GM12878 (cell line): ENCODE data around the gene CHST15. TPM values are rescaled to one million over a fixed set of nuclear protein-coding genes. Genes with fewer than 3 reads are reported as not detected.

Experiments used
- ATAC-seq: fragments of 200-7000 bp; cut with Tn5 transposase; 3 replicates; pipeline ENCODE4 v1.9.1; 2020; ENCODE audit warnings: mild to moderate bottlenecking, moderate library complexity
- BruUV-seq: library from RNA; stranded (reverse); fragments of 400-500 nt; replicated peaks from 2 replicates; lab custom pipeline; 2021; lab: Mats Ljungman, UMichigan
- CTCF ChIA-PET: fragments of 300-600 bp; sonication (Branson Sonifier 250); formaldehyde crosslinking; extraction: SDS; loops from one replicate; lab custom pipeline; 2021; ENCODE audit warnings: inconsistent platforms; lab: Yijun Ruan, JAX
- POLR2A ChIA-PET: fragments of 350-600 bp; formaldehyde crosslinking; extraction: SDS; loops from one replicate; lab custom pipeline; 2021; ENCODE audit warnings: inconsistent platforms; lab: Charles Lee
- RAD21 ChIA-PET: fragments of 300-600 bp; sonication (Branson Sonifier 250); formaldehyde crosslinking; loops from one replicate; lab custom pipeline; 2023; ENCODE audit warnings: antibody characterized with exemption; ENCODE audit not compliant: unreplicated experiment; lab: Charles Lee
- SMC1A ChIA-PET: fragments of 300-600 bp; sonication (Branson Sonifier 250); formaldehyde crosslinking; loops from one replicate; lab custom pipeline; 2023; ENCODE audit not compliant: unreplicated experiment, uncharacterized antibody; lab: Charles Lee
- DNase-seq: peaks from one replicate; pipeline ENCODE4 v3.0.0-alpha.2; 2011; ENCODE audit warnings: low read depth, low spot score
- FAIRE-seq: peaks from 3 replicates; lab custom pipeline; 2011; peaks lifted over from hg19 to GRCh38; lab: Jason Lieb, UNC
- H2AFZ ChIP-seq: 2 replicates; pipeline ENCODE4 v1.6.0; 2011; ENCODE audit warnings: low read depth, low read length, control low read depth; ENCODE audit not compliant: control insufficient read depth
- H3K27ac ChIP-seq: 2 replicates; pipeline ENCODE4 v1.5.1; 2011; ENCODE audit warnings: control low read depth; ENCODE audit not compliant: control insufficient read depth, insufficient read depth
- H3K27me3 ChIP-seq, 2 experiments: replicated peaks in 1 of 2; 2 replicates each; pipeline versions ENCODE4 v1.6.0 to v1.6.1; 2011; ENCODE audit warnings: low read length in 1 of 2; ENCODE audit not compliant: control insufficient read depth in 2 of 2, insufficient read depth in 2 of 2
- H3K36me3 ChIP-seq, 2 experiments: 2 replicates each; pipeline ENCODE4 v1.5.1; 2011; ENCODE audit warnings: low read length in 1 of 2; ENCODE audit not compliant: control insufficient read depth in 2 of 2, insufficient read depth in 2 of 2
- H3K4me1 ChIP-seq: 2 replicates; pipeline ENCODE4 v1.6.1; 2011; ENCODE audit warnings: mild to moderate bottlenecking, low read length, moderate library complexity, mixed read lengths; ENCODE audit not compliant: control insufficient read depth, insufficient read depth
- H3K4me2 ChIP-seq: 2 replicates; pipeline ENCODE4 v1.6.0; 2011; ENCODE audit warnings: control low read depth; ENCODE audit not compliant: control insufficient read depth, insufficient read depth
- H3K4me3 ChIP-seq: fragments of 200-600 bp; sonication (generic); 2 replicates; pipeline ENCODE4 v1.5.1; 2016
- H3K79me2 ChIP-seq: 2 replicates; pipeline ENCODE4 v1.6.0; 2011; ENCODE audit warnings: low read length; ENCODE audit not compliant: control insufficient read depth, insufficient read depth
- H3K9ac ChIP-seq: 2 replicates; pipeline ENCODE4 v1.8.0; 2011; ENCODE audit warnings: low read length, control low read depth, mixed read lengths; ENCODE audit not compliant: control insufficient read depth, insufficient read depth
- H3K9me3 ChIP-seq: replicated peaks from 3 replicates; pipeline ENCODE4 v1.5.1; 2011; ENCODE audit warnings: mild to moderate bottlenecking, low read length; ENCODE audit not compliant: control insufficient read depth, insufficient read depth
- H4K20me1 ChIP-seq: 2 replicates; pipeline ENCODE4 v1.6.0; 2011; ENCODE audit not compliant: control insufficient read depth, insufficient read depth
- FOXK2 ChIP-seq: fragments of 450-650 bp; IDR thresholded peaks from 2 replicates; pipeline ENCODE4 v1.6.1; 2017; ENCODE audit warnings: mild to moderate bottlenecking, moderate library complexity
- SKIL ChIP-seq: fragments of 450-650 bp; IDR thresholded peaks from 2 replicates; pipeline ENCODE4 v1.6.1; 2017; ENCODE audit warnings: mild to moderate bottlenecking, low read depth, inconsistent platforms; ENCODE audit not compliant: poor library complexity, severe bottlenecking
- WGBS: methylation state at CpG from one replicate; pipeline ENCODE4 v1.1.6; 2016; ENCODE audit warnings: low lambda C conversion rate; ENCODE audit not compliant: insufficient replicate concordance, insufficient coverage; ENCODE audit errors: missing lambda C conversion rate; 5-methylcytosine and 5-hydroxymethylcytosine counted together
- in situ Hi-C: fragments of 300-500 bp; cut with MboI; formaldehyde crosslinking; loops from 9 replicates; pipeline ENCODE4 v1.14.3; 2018; ENCODE audit warnings: mixed read lengths
- intact Hi-C: fragments of 100-400 bp; cut with micrococcal nuclease; formaldehyde crosslinking; loops from one replicate; pipeline ENCODE4 v1.14.2; 2022; ENCODE audit not compliant: unreplicated experiment
- polyA plus RNA-seq, 11 experiments: library from polyadenylated mRNA; depleted of rRNA in 4 of 11; unstranded in 6 of 11; stranded (reverse) in 5 of 11; fragments of >200 nt; fragmentation: Nextera tagmentation in 4 of 11; fragmentation: Illumina TruSeq in 1 of 11; extraction: Ambion mirVana in 4 of 11; extraction: Trizol in 1 of 11; gene quantifications; 1 replicate in 1 of 11; 2 replicates in 10 of 11; pipeline versions ENCODE4 v1.2.1 to v1.2.3, GENCODE V29; 2011 to 2016; ENCODE audit warnings: inconsistent platforms in 2 of 11, missing spikeins in 2 of 11, low read depth in 1 of 11
- total RNA-seq, 4 experiments: library from RNA; depleted of rRNA in 3 of 4; stranded (reverse); fragments of >200 nt in 3 of 4; fragmentation: Illumina TruSeq in 1 of 4; extraction: Trizol in 1 of 4; gene quantifications; 2 replicates each; pipeline versions ENCODE4 v1.2.1 to v1.2.3, GENCODE V29; 2013 to 2021

The CHST15 gene
- total and polyA plus RNA-seq, 10 of the 15 experiments (the other 5 are each of a cell fraction or from before 2014, with no cell fraction given): 0.02 to 0.53 (median 0.05) TPM; not detected in 1

- ATAC-seq: no peak
- POLR2A ChIA-PET: no interaction called here
- Histone ChIP-seq H3K36me3 (no peaks in the 10 kb centered on the region), H3K27ac (no peak overlapping the region), H3K4me1 (no peaks in the 10 kb centered on the region), H3K79me2 (no peaks in the 10 kb centered on the region), H3K4me2 (no peak overlapping the region), H3K9ac (no peak overlapping the region), H3K27me3 (peaks cover 0 to 8% of the 10 kb centered on the region in 2 experiments), H2AFZ (no peak overlapping the region), H4K20me1 (no peaks in the 10 kb centered on the region), H3K9me3 (no peaks in the 10 kb centered on the region; the same call in 2 of the 3 replicates), H3K4me3 (no peak overlapping the region)
- FAIRE-seq: no peak
- TF ChIP-seq FOXK2 (no peak), SKIL (no peak)
- SMC1A ChIA-PET: interaction anchor here (1.6 kb wide), 1 partner anchor 388 kb away, joined by 7 read pairs; no protein-coding TSS in a partner anchor
- no peak for DNase-seq
- CTCF ChIA-PET: interaction anchor here (0.9 to 10.5 kb wide), 2 partner anchors 33 to 388 kb away, joined by 3 to 133 read pairs; no protein-coding TSS in a partner anchor
- BruUV-seq: no TSS peak
- intact Hi-C loops (no loop called here), in situ Hi-C loops (no loop called here)
- WGBS: 36% methylated on average over 16 of the region's 25 CpGs
- RAD21 ChIA-PET: interaction anchor here (1.0 kb wide), 1 partner anchor 229 kb away, joined by 3 read pairs; no protein-coding TSS in a partner anchor
Measured at GRCh38 chr10:123970207-123970926, 123.0 kb downstream of the CHST15 start.
